DOHH2 (cell line): ENCODE data around the gene AK3.

ENCODE experiments used
- H3F3A ChIP-seq: fragments of 200-600 bp; sonication (generic), shearing (Covaris generic); 2 replicates; pipeline ENCODE4 v1.6.0; 2016; ENCODE audit warnings: antibody characterized with exemption, mild to moderate bottlenecking; ENCODE audit not compliant: control insufficient read depth, insufficient read depth
- H3K27ac ChIP-seq: fragments of 200-600 bp; sonication (generic); 2 replicates; pipeline ENCODE4 v1.5.1; 2014; ENCODE audit warnings: low read depth, mild to moderate bottlenecking, low read length, moderate library complexity
- H3K27me3 ChIP-seq: fragments of 200-600 bp; sonication (generic); 2 replicates; pipeline ENCODE4 v1.6.1; 2014; ENCODE audit warnings: mild to moderate bottlenecking, low read length, mixed read lengths; ENCODE audit not compliant: control insufficient read depth
- H3K36me3 ChIP-seq: fragments of 200-600 bp; sonication (generic); 2 replicates; pipeline ENCODE4 v1.6.1; 2014; ENCODE audit warnings: mild to moderate bottlenecking, low read length, moderate library complexity, mixed read lengths; ENCODE audit not compliant: control insufficient read depth
- H3K4me1 ChIP-seq: fragments of 200-600 bp; sonication (generic); 2 replicates; pipeline ENCODE4 v1.6.1; 2014; ENCODE audit warnings: mild to moderate bottlenecking, low read length, mixed read lengths; ENCODE audit not compliant: control insufficient read depth
- H3K4me2 ChIP-seq: fragments of 200-600 bp; sonication (generic); 2 replicates; pipeline ENCODE4 v1.6.0; 2014; ENCODE audit warnings: mild to moderate bottlenecking, low read length, moderate library complexity
- H3K4me3 ChIP-seq: fragments of 200-600 bp; sonication (generic); 2 replicates; pipeline ENCODE4 v1.5.1; 2014; ENCODE audit warnings: mild to moderate bottlenecking, low read length, mixed read lengths
- H3K79me2 ChIP-seq: fragments of 200-600 bp; sonication (generic); 2 replicates; pipeline ENCODE4 v1.6.1; 2014; ENCODE audit warnings: mild to moderate bottlenecking, low read length, mixed read lengths; ENCODE audit not compliant: control insufficient read depth
- H3K9me2 ChIP-seq: fragments of 200-600 bp; sonication (generic); replicated peaks from 2 replicates; pipeline ENCODE4 v1.6.1; 2014; ENCODE audit warnings: mild to moderate bottlenecking, low read length, mixed read lengths; ENCODE audit not compliant: control insufficient read depth
- H3K9me3 ChIP-seq: fragments of 200-600 bp; sonication (generic); 2 replicates; pipeline ENCODE4 v1.6.1; 2014; ENCODE audit warnings: antibody characterized with exemption, low read length, mixed read lengths; ENCODE audit not compliant: control insufficient read depth, insufficient read depth
- H4K20me1 ChIP-seq: fragments of 200-600 bp; sonication (generic); 2 replicates; pipeline ENCODE4 v1.6.0; 2014; ENCODE audit warnings: low read depth, mild to moderate bottlenecking, antibody characterized with exemption, low read length, moderate library complexity; ENCODE audit not compliant: control insufficient read depth, insufficient read depth
- EZH2phosphoT487 ChIP-seq: fragments of 200-600 bp; sonication (generic); IDR thresholded peaks from 2 replicates; pipeline ENCODE4 v1.6.1; 2017; ENCODE audit warnings: borderline replicate concordance, mild to moderate bottlenecking, antibody characterized with exemption, low read length, moderate library complexity, mixed read lengths
- TF ChIP-seq, protein P1 (sequence below): fragments of 200-600 bp; sonication (generic); IDR thresholded peaks from one replicate; pipeline ENCODE4 v1.5.1; 2014; ENCODE audit warnings: antibody characterized with exemption, mild to moderate bottlenecking, low read depth, low read length; ENCODE audit not compliant: poor library complexity, severe bottlenecking

AK3 gene

DNA sequence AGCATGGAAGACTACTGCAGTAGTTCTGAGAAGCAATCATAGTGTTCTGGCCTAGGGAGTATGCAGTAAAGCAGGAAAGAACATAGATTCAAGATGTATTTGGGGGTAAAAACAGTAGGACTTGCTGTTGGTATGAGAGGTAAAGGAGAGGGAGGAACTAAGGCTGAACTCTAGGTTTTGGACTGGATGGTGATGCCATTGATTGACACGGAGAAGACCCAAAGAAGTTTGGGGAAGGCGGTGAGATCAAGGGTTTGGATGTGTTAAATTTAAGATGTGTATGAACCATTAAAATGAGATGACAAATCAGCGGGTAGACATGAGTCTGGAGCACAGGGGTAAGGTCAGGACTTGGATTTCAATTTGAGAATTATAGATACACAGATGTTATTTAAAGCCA lies 63.6 kb downstream of the AK3 start:
- H3K27ac ChIP-seq: no peak overlapping the region
- H3K4me2 ChIP-seq: no peak overlapping the region

GRCh38 chr9:4674783-4675182 lies 66.2 kb downstream of the AK3 start:
- Histone ChIP-seq H3K27me3 (no peaks in the 10 kb centered on the region), H3F3A (no peaks in the 10 kb centered on the region), H3K4me1 (peaks cover 7% of the 10 kb centered on the region), H3K4me2 (no peak overlapping the region), H3K36me3 (no peaks in the 10 kb centered on the region; the same call in 1 of the 2 replicates), H3K27ac (no peak overlapping the region), H3K9me3 (no peaks in the 10 kb centered on the region), H3K4me3 (no peak overlapping the region), H4K20me1 (no peaks in the 10 kb centered on the region), H3K9me2 (no peaks in the 10 kb centered on the region), H3K79me2 (peaks cover 3% of the 10 kb centered on the region)
- no peak for TF ChIP-seq EZH2phosphoT487
- TF ChIP-seq, protein P1, sequence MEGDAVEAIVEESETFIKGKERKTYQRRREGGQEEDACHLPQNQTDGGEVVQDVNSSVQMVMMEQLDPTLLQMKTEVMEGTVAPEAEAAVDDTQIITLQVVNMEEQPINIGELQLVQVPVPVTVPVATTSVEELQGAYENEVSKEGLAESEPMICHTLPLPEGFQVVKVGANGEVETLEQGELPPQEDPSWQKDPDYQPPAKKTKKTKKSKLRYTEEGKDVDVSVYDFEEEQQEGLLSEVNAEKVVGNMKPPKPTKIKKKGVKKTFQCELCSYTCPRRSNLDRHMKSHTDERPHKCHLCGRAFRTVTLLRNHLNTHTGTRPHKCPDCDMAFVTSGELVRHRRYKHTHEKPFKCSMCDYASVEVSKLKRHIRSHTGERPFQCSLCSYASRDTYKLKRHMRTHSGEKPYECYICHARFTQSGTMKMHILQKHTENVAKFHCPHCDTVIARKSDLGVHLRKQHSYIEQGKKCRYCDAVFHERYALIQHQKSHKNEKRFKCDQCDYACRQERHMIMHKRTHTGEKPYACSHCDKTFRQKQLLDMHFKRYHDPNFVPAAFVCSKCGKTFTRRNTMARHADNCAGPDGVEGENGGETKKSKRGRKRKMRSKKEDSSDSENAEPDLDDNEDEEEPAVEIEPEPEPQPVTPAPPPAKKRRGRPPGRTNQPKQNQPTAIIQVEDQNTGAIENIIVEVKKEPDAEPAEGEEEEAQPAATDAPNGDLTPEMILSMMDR: no peak

More for the DNA sequence above, 63.6 kb downstream of the AK3 start:
- Histone ChIP-seq H3F3A (no peaks in the 10 kb centered on the region), H4K20me1 (no peaks in the 10 kb centered on the region), H3K79me2 (peaks cover 28% of the 10 kb centered on the region), H3K27me3 (no peaks in the 10 kb centered on the region), H3K4me3 (no peak overlapping the region), H3K9me2 (no peaks in the 10 kb centered on the region), H3K36me3 (peaks cover 3% of the 10 kb centered on the region; the same call in 1 of the 2 replicates), H3K9me3 (no peaks in the 10 kb centered on the region), H3K4me1 (peaks cover 19% of the 10 kb centered on the region)
- TF ChIP-seq, protein P1: no peak

GRCh38 chr9:4671737-4672136 lies 69.3 kb downstream of the AK3 start:
- Histone ChIP-seq H3K4me1 (peaks cover 11% of the 10 kb centered on the region), H4K20me1 (no peaks in the 10 kb centered on the region), H3K36me3 (no peaks in the 10 kb centered on the region), H3F3A (no peaks in the 10 kb centered on the region), H3K27me3 (peaks cover 5% of the 10 kb centered on the region), H3K79me2 (no peaks in the 10 kb centered on the region), H3K4me2 (no peak overlapping the region), H3K9me2 (no peaks in the 10 kb centered on the region), H3K4me3 (no peak overlapping the region), H3K27ac (no peak overlapping the region), H3K9me3 (no peaks in the 10 kb centered on the region)
- TF ChIP-seq EZH2phosphoT487: no peak
- TF ChIP-seq, protein P1: no peak

- Histone ChIP-seq H3K79me2 (no peaks in the 10 kb centered on the region), H4K20me1 (no peaks in the 10 kb centered on the region), H3K4me3 (no peak overlapping the region), H3K27me3 (peaks cover 5% of the 10 kb centered on the region), H3K4me2 (no peak overlapping the region), H3K36me3 (no peaks in the 10 kb centered on the region), H3K27ac (no peak overlapping the region), H3K9me2 (no peaks in the 10 kb centered on the region), H3F3A (no peaks in the 10 kb centered on the region), H3K9me3 (no peaks in the 10 kb centered on the region), H3K4me1 (peaks cover 23% of the 10 kb centered on the region)
- TF ChIP-seq, protein P1: no peak
- no peak for TF ChIP-seq EZH2phosphoT487
Measured at GRCh38 chr9:4670591-4670990, 70.4 kb downstream of the AK3 start.
